ENCODE data around the gene SETSIP.
"Not testable (repeated sequence)": the region's sequence is repeated elsewhere in the genome, so short reads cannot be mapped to it uniquely, and the experiment has no call there.

DNA sequence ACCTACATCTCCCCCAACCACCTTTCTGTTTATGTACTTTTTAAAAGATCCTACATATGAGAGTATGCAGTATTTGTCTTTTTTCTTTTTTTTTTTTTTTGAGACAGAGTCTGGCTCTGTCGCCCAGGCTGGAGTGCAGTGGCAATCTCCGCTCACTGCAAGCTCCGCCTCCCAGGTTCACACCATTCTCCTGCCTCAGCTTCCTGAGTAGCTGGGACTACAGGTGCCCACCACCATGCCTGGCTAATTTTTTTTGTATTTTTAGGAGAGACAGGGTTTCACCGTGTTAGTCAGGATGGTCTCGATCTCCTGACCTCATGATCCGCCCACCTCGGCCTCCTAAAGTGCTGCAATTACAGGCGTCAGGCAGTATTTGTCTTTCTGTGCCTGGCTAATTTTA is 2.9 kb upstream of the SETSIP start:
- not testable (repeated sequence) for TF ChIP-seq EZH2 (IDR thresholded peaks at IDR 0.05; ENCODE audit: borderline replicate concordance, low read depth, low read length, poor library complexity, severe bottlenecking); CTCF (conservative IDR thresholded peaks at IDR 0.05; ENCODE audit: low read depth, low read length)
